GM12878 (cell line): ENCODE data around the gene SORCS1. TPM values are rescaled to one million over a fixed set of nuclear protein-coding genes. Genes with fewer than 3 reads are reported as not detected.

ENCODE experiments used
- ATAC-seq: fragments of 200-7000 bp; cut with Tn5 transposase; 3 replicates; pipeline ENCODE4 v1.9.1; 2020; ENCODE audit warnings: mild to moderate bottlenecking, moderate library complexity
- BruUV-seq: library from RNA; stranded (reverse); fragments of 400-500 nt; replicated peaks from 2 replicates; lab custom pipeline; 2021; lab: Mats Ljungman, UMichigan
- CTCF ChIA-PET: fragments of 300-600 bp; sonication (Branson Sonifier 250); formaldehyde crosslinking; extraction: SDS; loops from one replicate; lab custom pipeline; 2021; ENCODE audit warnings: inconsistent platforms; lab: Yijun Ruan, JAX
- POLR2A ChIA-PET: fragments of 350-600 bp; formaldehyde crosslinking; extraction: SDS; loops from one replicate; lab custom pipeline; 2021; ENCODE audit warnings: inconsistent platforms; lab: Charles Lee
- RAD21 ChIA-PET: fragments of 300-600 bp; sonication (Branson Sonifier 250); formaldehyde crosslinking; loops from one replicate; lab custom pipeline; 2023; ENCODE audit warnings: antibody characterized with exemption; ENCODE audit not compliant: unreplicated experiment; lab: Charles Lee
- SMC1A ChIA-PET: fragments of 300-600 bp; sonication (Branson Sonifier 250); formaldehyde crosslinking; loops from one replicate; lab custom pipeline; 2023; ENCODE audit not compliant: unreplicated experiment, uncharacterized antibody; lab: Charles Lee
- DNase-seq: peaks from one replicate; pipeline ENCODE4 v3.0.0-alpha.2; 2011; ENCODE audit warnings: low read depth, low spot score
- FAIRE-seq: peaks from 3 replicates; lab custom pipeline; 2011; peaks lifted over from hg19 to GRCh38; lab: Jason Lieb, UNC
- H2AFZ ChIP-seq: 2 replicates; pipeline ENCODE4 v1.6.0; 2011; ENCODE audit warnings: low read depth, low read length, control low read depth; ENCODE audit not compliant: control insufficient read depth
- H3K27ac ChIP-seq: 2 replicates; pipeline ENCODE4 v1.5.1; 2011; ENCODE audit warnings: control low read depth; ENCODE audit not compliant: control insufficient read depth, insufficient read depth
- H3K27me3 ChIP-seq, 2 experiments: replicated peaks in 1 of 2; 2 replicates each; pipeline versions ENCODE4 v1.6.0 to v1.6.1; 2011; ENCODE audit warnings: low read length in 1 of 2; ENCODE audit not compliant: control insufficient read depth in 2 of 2, insufficient read depth in 2 of 2
- H3K36me3 ChIP-seq, 2 experiments: 2 replicates each; pipeline ENCODE4 v1.5.1; 2011; ENCODE audit warnings: low read length in 1 of 2; ENCODE audit not compliant: control insufficient read depth in 2 of 2, insufficient read depth in 2 of 2
- H3K4me1 ChIP-seq: 2 replicates; pipeline ENCODE4 v1.6.1; 2011; ENCODE audit warnings: mild to moderate bottlenecking, low read length, moderate library complexity, mixed read lengths; ENCODE audit not compliant: control insufficient read depth, insufficient read depth
- H3K4me2 ChIP-seq: 2 replicates; pipeline ENCODE4 v1.6.0; 2011; ENCODE audit warnings: control low read depth; ENCODE audit not compliant: control insufficient read depth, insufficient read depth
- H3K4me3 ChIP-seq: fragments of 200-600 bp; sonication (generic); 2 replicates; pipeline ENCODE4 v1.5.1; 2016
- H3K79me2 ChIP-seq: 2 replicates; pipeline ENCODE4 v1.6.0; 2011; ENCODE audit warnings: low read length; ENCODE audit not compliant: control insufficient read depth, insufficient read depth
- H3K9ac ChIP-seq: 2 replicates; pipeline ENCODE4 v1.8.0; 2011; ENCODE audit warnings: low read length, control low read depth, mixed read lengths; ENCODE audit not compliant: control insufficient read depth, insufficient read depth
- H3K9me3 ChIP-seq: replicated peaks from 3 replicates; pipeline ENCODE4 v1.5.1; 2011; ENCODE audit warnings: mild to moderate bottlenecking, low read length; ENCODE audit not compliant: control insufficient read depth, insufficient read depth
- H4K20me1 ChIP-seq: 2 replicates; pipeline ENCODE4 v1.6.0; 2011; ENCODE audit not compliant: control insufficient read depth, insufficient read depth
- GABPA ChIP-seq: IDR thresholded peaks from 2 replicates; pipeline ENCODE4 v1.6.1; 2014; ENCODE audit warnings: antibody characterized with exemption, low read depth, mild to moderate bottlenecking, inconsistent platforms
- LARP7 ChIP-seq: fragments of 450-650 bp; IDR thresholded peaks from 2 replicates; pipeline ENCODE4 v1.6.1; 2017; ENCODE audit warnings: mild to moderate bottlenecking
- MXI1 ChIP-seq: fragments of 150-350 bp; IDR thresholded peaks from 2 replicates; pipeline ENCODE4 v1.6.1; 2011; ENCODE audit warnings: low read depth, mild to moderate bottlenecking, inconsistent platforms, low read length, improper control_type of control experiment
- NR2C2 ChIP-seq: IDR thresholded peaks from 2 replicates; pipeline ENCODE4 v1.6.1; 2011; ENCODE audit warnings: borderline replicate concordance, low read depth; ENCODE audit not compliant: control insufficient read depth, insufficient read length
- RAD21 ChIP-seq: IDR thresholded peaks from 2 replicates; pipeline ENCODE4 v1.6.1; 2011; ENCODE audit warnings: mild to moderate bottlenecking, low read depth, low read length, moderate library complexity; ENCODE audit not compliant: insufficient read depth
- SMC3 ChIP-seq: IDR thresholded peaks from 2 replicates; pipeline ENCODE4 v1.6.1; 2011; ENCODE audit warnings: low read length, improper control_type of control experiment, borderline replicate concordance
- WGBS: methylation state at CpG from one replicate; pipeline ENCODE4 v1.1.6; 2016; ENCODE audit warnings: low lambda C conversion rate; ENCODE audit not compliant: insufficient replicate concordance, insufficient coverage; ENCODE audit errors: missing lambda C conversion rate; 5-methylcytosine and 5-hydroxymethylcytosine counted together
- in situ Hi-C: fragments of 300-500 bp; cut with MboI; formaldehyde crosslinking; loops from 9 replicates; pipeline ENCODE4 v1.14.3; 2018; ENCODE audit warnings: mixed read lengths
- intact Hi-C: fragments of 100-400 bp; cut with micrococcal nuclease; formaldehyde crosslinking; loops from one replicate; pipeline ENCODE4 v1.14.2; 2022; ENCODE audit not compliant: unreplicated experiment
- polyA plus RNA-seq, 11 experiments: library from polyadenylated mRNA; depleted of rRNA in 4 of 11; unstranded in 6 of 11; stranded (reverse) in 5 of 11; fragments of >200 nt; fragmentation: Nextera tagmentation in 4 of 11; fragmentation: Illumina TruSeq in 1 of 11; extraction: Ambion mirVana in 4 of 11; extraction: Trizol in 1 of 11; gene quantifications; 1 replicate in 1 of 11; 2 replicates in 10 of 11; pipeline versions ENCODE4 v1.2.1 to v1.2.3, GENCODE V29; 2011 to 2016; ENCODE audit warnings: inconsistent platforms in 2 of 11, missing spikeins in 2 of 11, low read depth in 1 of 11
- total RNA-seq, 4 experiments: library from RNA; depleted of rRNA in 3 of 4; stranded (reverse); fragments of >200 nt in 3 of 4; fragmentation: Illumina TruSeq in 1 of 4; extraction: Trizol in 1 of 4; gene quantifications; 2 replicates each; pipeline versions ENCODE4 v1.2.1 to v1.2.3, GENCODE V29; 2013 to 2021
- TF ChIP-seq, protein P1 (sequence below), 3 experiments: IDR thresholded peaks in 2 of 3; conservative IDR thresholded peaks in 1 of 3; 2 replicates each; pipeline ENCODE4 v1.5.1; 2011; ENCODE audit warnings: low read depth in 3 of 3, low read length in 3 of 3, mild to moderate bottlenecking in 3 of 3, control low read depth in 2 of 3, moderate library complexity in 2 of 3, inconsistent platforms in 1 of 3, mixed read lengths in 1 of 3; ENCODE audit not compliant: control insufficient read depth in 2 of 3, insufficient read depth in 1 of 3; ENCODE audit errors: extremely low read depth in 1 of 3

Gene SORCS1
- total and polyA plus RNA-seq, 10 of the 15 experiments (the other 5 are each of a cell fraction or from before 2014, with no cell fraction given), result 0.02 to 9.6 (median 0.06) TPM; not detected in 3

DNA sequence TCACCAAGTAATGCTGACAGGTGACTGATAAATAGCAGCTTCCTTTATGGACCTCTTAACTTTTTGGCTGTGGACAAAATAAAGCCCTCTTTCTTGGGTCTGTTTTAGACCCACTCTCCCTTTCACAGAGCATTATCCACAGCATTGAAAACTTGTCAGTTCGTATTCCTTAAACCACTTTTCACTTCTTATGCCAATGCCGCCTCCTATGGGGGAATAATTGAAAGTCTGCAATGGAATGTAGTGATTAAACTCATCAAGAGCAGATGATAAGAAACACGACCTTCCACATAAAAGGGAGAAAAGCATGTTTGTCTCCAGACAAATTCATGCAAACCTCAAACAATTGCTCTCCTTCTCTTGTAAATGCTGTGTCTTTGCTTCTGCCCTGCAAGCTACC is 153.4 kb downstream of the SORCS1 start:
- Histone ChIP-seq H3K4me2 (no peak overlapping the region), H2AFZ (no peak overlapping the region), H3K27me3 (no peaks in the 10 kb centered on the region), H4K20me1 (no peaks in the 10 kb centered on the region), H3K4me3 (no peak overlapping the region), H3K4me1 (no peaks in the 10 kb centered on the region), H3K9ac (no peak overlapping the region), H3K79me2 (no peaks in the 10 kb centered on the region), H3K27ac (no peak overlapping the region), H3K36me3 (no peaks in the 10 kb centered on the region), H3K9me3 (no peaks in the 10 kb centered on the region)
- WGBS, result 2% methylated on average over 3 of the region's 3 CpGs
- ChIA-PET CTCF (interaction anchor here (0.8 to 2.3 kb wide), 8 partner anchors 13 to 306 kb away, joined by 3 to 8 read pairs (median 4); no protein-coding TSS in a partner anchor), POLR2A (interaction anchor here (0.6 kb wide), 1 partner anchor 28 kb away, joined by 3 read pairs; no protein-coding TSS in a partner anchor), SMC1A (interaction anchor here (1.3 to 3.3 kb wide), 6 partner anchors 13 to 305 kb away, joined by 3 to 10 read pairs (median 5); no protein-coding TSS in a partner anchor), RAD21 (interaction anchor here (1.2 kb wide), 2 partner anchors 149 kb away, joined by 4 read pairs; no protein-coding TSS in a partner anchor)
- FAIRE-seq (no peak), DNase-seq (no peak), ATAC-seq (no peak)
- TF ChIP-seq GABPA, result no peak
- no peak for TF ChIP-seq LARP7
- TF ChIP-seq, protein P1, sequence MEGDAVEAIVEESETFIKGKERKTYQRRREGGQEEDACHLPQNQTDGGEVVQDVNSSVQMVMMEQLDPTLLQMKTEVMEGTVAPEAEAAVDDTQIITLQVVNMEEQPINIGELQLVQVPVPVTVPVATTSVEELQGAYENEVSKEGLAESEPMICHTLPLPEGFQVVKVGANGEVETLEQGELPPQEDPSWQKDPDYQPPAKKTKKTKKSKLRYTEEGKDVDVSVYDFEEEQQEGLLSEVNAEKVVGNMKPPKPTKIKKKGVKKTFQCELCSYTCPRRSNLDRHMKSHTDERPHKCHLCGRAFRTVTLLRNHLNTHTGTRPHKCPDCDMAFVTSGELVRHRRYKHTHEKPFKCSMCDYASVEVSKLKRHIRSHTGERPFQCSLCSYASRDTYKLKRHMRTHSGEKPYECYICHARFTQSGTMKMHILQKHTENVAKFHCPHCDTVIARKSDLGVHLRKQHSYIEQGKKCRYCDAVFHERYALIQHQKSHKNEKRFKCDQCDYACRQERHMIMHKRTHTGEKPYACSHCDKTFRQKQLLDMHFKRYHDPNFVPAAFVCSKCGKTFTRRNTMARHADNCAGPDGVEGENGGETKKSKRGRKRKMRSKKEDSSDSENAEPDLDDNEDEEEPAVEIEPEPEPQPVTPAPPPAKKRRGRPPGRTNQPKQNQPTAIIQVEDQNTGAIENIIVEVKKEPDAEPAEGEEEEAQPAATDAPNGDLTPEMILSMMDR (IDR thresholded peaks at IDR 0.05 in 2 of 3, conservative IDR thresholded peaks at IDR 0.05 in 1 of 3; ENCODE audit: control insufficient read depth in 2 of 3, extremely low read depth in 1 of 3, insufficient read depth in 1 of 3, low read depth in 3 of 3, low read length in 3 of 3), result peak in 2 of 3 experiments; percentile 16 to 23; a peak in 1 of 6 replicates
- no peak for TF ChIP-seq NR2C2
- peak; percentile 35; the same call in 1 of the 2 replicates for TF ChIP-seq SMC3
- TF ChIP-seq RAD21, result peak; percentile 61
- no peak for TF ChIP-seq MXI1
- in situ Hi-C loops (no loop called here), intact Hi-C loops (loop anchor here (1.0 kb wide), 1 partner anchor 216 kb away; no protein-coding TSS in a partner anchor)
- BruUV-seq, result no TSS peak
